Vagina (tissue), 2 donors: ENCODE data around the gene OSBP2.

ENCODE experiments used
- POLR2A ChIP-seq, 2 donors: fragments of 450-650 bp; IDR thresholded peaks; one replicate each; pipeline ENCODE4 v1.6.1; 2017; ENCODE audit warnings: antibody characterized with exemption in 2 of 2, mild to moderate bottlenecking in 2 of 2, moderate library complexity in 2 of 2
- POLR2AphosphoS5 ChIP-seq, 2 donors: sonication (generic); formaldehyde crosslinking; IDR thresholded peaks; one replicate each; pipeline ENCODE4 v1.9.0; 2017; ENCODE audit warnings: antibody characterized with exemption in 2 of 2, mild to moderate bottlenecking in 2 of 2, low read depth in 1 of 2; ENCODE audit not compliant: insufficient read depth in 1 of 2
- TF ChIP-seq, protein P1 (sequence below), 3 experiments: fragments of 450-650 bp in 2 of 3; fragments of 200-600 bp in 1 of 3; sonication (generic) in 1 of 3; IDR thresholded peaks; one replicate each; pipeline ENCODE4 v1.5.1; 2017 to 2019; ENCODE audit warnings: antibody characterized with exemption in 3 of 3, mild to moderate bottlenecking in 2 of 3, moderate library complexity in 2 of 3

GRCh38 chr22:30861131-30861530 lies 166.5 kb downstream of the OSBP2 start:
- TF ChIP-seq, protein P1, sequence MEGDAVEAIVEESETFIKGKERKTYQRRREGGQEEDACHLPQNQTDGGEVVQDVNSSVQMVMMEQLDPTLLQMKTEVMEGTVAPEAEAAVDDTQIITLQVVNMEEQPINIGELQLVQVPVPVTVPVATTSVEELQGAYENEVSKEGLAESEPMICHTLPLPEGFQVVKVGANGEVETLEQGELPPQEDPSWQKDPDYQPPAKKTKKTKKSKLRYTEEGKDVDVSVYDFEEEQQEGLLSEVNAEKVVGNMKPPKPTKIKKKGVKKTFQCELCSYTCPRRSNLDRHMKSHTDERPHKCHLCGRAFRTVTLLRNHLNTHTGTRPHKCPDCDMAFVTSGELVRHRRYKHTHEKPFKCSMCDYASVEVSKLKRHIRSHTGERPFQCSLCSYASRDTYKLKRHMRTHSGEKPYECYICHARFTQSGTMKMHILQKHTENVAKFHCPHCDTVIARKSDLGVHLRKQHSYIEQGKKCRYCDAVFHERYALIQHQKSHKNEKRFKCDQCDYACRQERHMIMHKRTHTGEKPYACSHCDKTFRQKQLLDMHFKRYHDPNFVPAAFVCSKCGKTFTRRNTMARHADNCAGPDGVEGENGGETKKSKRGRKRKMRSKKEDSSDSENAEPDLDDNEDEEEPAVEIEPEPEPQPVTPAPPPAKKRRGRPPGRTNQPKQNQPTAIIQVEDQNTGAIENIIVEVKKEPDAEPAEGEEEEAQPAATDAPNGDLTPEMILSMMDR (IDR thresholded peaks at IDR 0.05) = no peak
- no peak for TF ChIP-seq POLR2A (IDR thresholded peaks at IDR 0.05)
- TF ChIP-seq POLR2AphosphoS5 (IDR thresholded peaks at IDR 0.05; ENCODE audit: insufficient read depth in 1 of 2, low read depth in 1 of 2) = no peak
